Measurements from ENCODE around the gene KLHL9. TPM values are rescaled to one million over a fixed set of nuclear protein-coding genes. Genes with fewer than 3 reads are reported as not detected.
"Not testable (repeated sequence)": the region's sequence is repeated elsewhere in the genome, so short reads cannot be mapped to it uniquely, and the experiment has no call there.

Gene KLHL9
- 10 to 100 TPM; 18.4 to 34.7 (median 25.9) TPM for total RNA-seq

DNA sequence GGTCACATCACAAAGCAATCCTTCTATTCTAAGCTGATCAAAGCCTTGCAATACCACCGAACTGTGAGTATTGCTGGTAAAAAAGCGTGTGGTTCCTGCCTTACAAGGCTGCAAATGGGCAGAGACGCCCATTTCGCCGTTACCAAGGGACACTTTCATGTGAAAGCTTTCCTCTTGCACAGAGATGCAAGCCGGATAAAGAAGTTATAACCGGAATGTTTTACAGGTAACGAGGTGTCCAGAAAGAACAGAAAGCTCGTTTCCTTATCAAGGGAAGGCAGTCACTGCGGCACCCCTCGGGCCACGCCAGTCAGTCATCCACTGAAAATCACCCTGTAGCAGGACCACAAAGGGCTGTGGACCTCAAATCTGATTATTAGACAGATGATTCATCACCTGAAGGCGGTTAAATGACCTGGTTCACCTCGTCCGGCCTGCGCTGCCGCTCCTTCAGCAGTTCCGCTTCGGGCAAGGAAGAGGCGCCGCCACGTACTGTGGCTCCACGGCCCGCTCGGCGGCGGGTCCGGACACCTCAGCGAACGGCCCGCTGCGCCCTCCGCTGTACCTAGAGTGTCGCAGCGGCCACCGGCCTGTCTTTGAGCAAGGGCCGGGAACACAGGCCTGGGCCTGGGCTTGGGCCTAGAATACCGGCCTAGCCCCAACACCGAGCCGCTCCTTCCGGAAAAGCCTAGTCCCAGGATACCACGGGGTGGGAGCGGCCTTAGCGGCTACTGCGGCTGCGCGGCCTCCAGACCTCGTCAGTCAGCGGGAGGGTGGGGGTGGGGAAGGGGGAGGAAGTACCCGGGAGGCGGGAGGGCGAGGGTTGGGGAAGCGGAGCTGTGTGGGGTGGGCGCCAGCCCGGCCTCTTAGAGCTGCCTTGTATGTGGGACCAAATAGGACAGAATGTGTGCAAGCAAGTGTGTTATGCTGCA lies at the start of gene KLHL9:
Gene KLHL9 (minus strand): TSS at position 704 of the 932 bp plus-strand sequence. CDS start 545 bp downstream, at position 159.
- Histone ChIP-seq H3K4me3 (peak within 1 kb of the TSS; percentile 83 to 96 (median 90)), H3K4me1 (peaks cover 3 to 19% of the 10 kb centered on the region in 2 donors), H3K9me3 (no peaks in the 10 kb centered on the region), H3K27me3 (no peaks in the 10 kb centered on the region), H3K27ac (peak within 1 kb of the TSS; percentile 98 to 99), H3K36me3 (no peaks in the 10 kb centered on the region)
- intact Hi-C loops (cut with DNase I; ENCODE audit: low total_unique reads), result no loop called here
- DNase-seq (ENCODE audit: low spot score in 2 of 2), result peak; percentile 82 to 89
- TF ChIP-seq POLR2A (IDR thresholded peaks at IDR 0.05) (peak; percentile 52), POLR2AphosphoS5 (IDR thresholded peaks at IDR 0.05) (peak; percentile 79 to 91 (median 84))
- TF ChIP-seq, protein P1, sequence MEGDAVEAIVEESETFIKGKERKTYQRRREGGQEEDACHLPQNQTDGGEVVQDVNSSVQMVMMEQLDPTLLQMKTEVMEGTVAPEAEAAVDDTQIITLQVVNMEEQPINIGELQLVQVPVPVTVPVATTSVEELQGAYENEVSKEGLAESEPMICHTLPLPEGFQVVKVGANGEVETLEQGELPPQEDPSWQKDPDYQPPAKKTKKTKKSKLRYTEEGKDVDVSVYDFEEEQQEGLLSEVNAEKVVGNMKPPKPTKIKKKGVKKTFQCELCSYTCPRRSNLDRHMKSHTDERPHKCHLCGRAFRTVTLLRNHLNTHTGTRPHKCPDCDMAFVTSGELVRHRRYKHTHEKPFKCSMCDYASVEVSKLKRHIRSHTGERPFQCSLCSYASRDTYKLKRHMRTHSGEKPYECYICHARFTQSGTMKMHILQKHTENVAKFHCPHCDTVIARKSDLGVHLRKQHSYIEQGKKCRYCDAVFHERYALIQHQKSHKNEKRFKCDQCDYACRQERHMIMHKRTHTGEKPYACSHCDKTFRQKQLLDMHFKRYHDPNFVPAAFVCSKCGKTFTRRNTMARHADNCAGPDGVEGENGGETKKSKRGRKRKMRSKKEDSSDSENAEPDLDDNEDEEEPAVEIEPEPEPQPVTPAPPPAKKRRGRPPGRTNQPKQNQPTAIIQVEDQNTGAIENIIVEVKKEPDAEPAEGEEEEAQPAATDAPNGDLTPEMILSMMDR (IDR thresholded peaks at IDR 0.05), result no peak

DNA sequence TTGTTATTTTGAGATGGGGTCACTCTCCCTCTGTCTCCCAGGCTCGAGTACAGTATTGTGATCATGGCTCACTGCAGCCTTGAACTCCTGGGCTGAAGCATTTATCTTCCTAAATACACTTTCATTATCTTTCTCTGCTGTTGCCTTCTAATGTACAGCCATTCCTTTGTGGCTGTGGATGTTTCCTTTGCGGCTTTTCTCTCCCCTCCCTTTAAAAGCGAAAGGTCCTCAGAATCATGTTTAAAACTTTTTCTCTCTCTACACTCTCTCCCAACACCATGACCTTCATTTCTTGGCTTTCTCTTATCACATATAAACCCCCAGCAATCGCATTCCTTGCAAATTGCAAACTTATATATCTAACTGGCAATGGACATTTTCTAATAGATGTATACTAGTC lies 48.4 kb upstream of the KLHL9 start:
- Histone ChIP-seq H3K4me3 (no peak overlapping the region), H3K4me1 (no peaks in the 10 kb centered on the region), H3K36me3 (no peaks in the 10 kb centered on the region), H3K27me3 (peaks cover 0 to 11% of the 10 kb centered on the region in 2 donors), H3K27ac (no peak overlapping the region), H3K9me3 (no peaks in the 10 kb centered on the region)
- intact Hi-C loops (cut with DNase I; ENCODE audit: low total_unique reads), result loop anchor here (10.0 kb wide), 1 partner anchor 541 kb away; no protein-coding TSS in a partner anchor
- no peak for DNase-seq (ENCODE audit: low spot score in 2 of 2)
- TF ChIP-seq, protein P1 (IDR thresholded peaks at IDR 0.05), result no peak
- no peak for TF ChIP-seq POLR2AphosphoS5 (IDR thresholded peaks at IDR 0.05)
- TF ChIP-seq POLR2A (IDR thresholded peaks at IDR 0.05), result no peak

DNA sequence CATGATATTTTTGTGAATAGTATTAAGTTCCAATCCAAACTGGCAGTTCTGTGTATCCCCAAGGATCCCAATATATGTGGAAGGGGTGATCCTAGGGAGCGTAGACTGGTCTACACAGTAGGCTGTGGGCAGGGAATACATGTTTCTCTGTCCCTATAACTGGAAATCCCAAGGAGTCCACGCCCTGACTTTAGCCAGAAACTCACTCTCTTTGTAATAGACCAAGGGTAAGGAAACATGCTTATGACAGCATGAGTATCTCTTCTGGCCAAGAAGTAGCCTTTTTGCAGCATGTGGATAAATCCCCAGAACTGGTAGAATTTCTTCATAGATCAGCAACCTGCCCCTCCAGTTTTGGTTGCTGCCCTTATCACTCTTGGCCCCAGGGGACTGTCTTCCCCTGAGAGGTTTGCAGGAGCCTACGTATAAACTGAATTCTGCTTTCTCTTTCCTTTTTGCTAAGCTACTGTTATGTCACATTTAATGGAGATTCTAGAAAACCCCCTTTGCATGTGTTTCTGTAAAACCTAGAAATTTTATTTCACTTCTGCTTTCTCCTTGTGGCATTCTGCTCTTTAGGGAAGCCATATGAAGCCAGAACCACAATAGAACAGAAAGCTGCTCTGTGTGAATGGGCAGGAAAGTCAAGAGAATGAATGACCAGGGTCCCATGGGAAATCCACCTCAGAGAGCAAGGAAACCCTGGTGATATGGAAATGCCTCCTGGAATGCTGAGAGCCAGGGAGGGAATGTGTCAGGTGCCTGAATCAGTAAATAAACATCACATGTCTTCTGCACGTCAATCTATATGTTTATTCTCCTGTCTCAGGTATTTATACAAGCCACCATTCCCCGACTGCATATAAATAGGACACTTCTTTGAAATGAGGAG lies 46.5 kb upstream of the KLHL9 start:
- TF ChIP-seq POLR2A (IDR thresholded peaks at IDR 0.05) (no peak), POLR2AphosphoS5 (IDR thresholded peaks at IDR 0.05) (no peak)
- TF ChIP-seq, protein P1 (IDR thresholded peaks at IDR 0.05), result no peak
- DNase-seq (ENCODE audit: low spot score in 2 of 2), result no peak
- Histone ChIP-seq H3K27me3 (peaks cover 0 to 7% of the 10 kb centered on the region in 2 donors), H3K27ac (no peak overlapping the region), H3K9me3 (no peaks in the 10 kb centered on the region), H3K4me1 (no peaks in the 10 kb centered on the region), H3K36me3 (no peaks in the 10 kb centered on the region), H3K4me3 (no peak overlapping the region)
- intact Hi-C loops (cut with DNase I; ENCODE audit: low total_unique reads), result loop anchor here (10.0 kb wide), 1 partner anchor 543 kb away; no protein-coding TSS in a partner anchor

- H3K27ac ChIP-seq; H3K36me3 ChIP-seq; H3K27me3 ChIP-seq; H3K4me3 ChIP-seq; DNase-seq (ENCODE audit: low spot score in 2 of 2); H3K9me3 ChIP-seq; H3K4me1 ChIP-seq; intact Hi-C loops (cut with DNase I; ENCODE audit: low total_unique reads): not testable (repeated sequence)
These were observed 36.3 kb upstream of the KLHL9 start for GRCh38 chr9:21371467-21371866.

- no peak within 1 kb of the TSS for H3K27ac ChIP-seq
These were observed 32.8 kb upstream of the KLHL9 start, which contains the start of gene IFNA13 for GRCh38 chr9:21367957-21368356. Gene IFNA13, minus strand, starts transcription at chr9:21368057. Its CDS starts 47 bp downstream, at chr9:21368010.

GRCh38 chr9:21367169-21367568 lies 32.0 kb upstream of the KLHL9 start:
- H3K36me3 ChIP-seq; H3K27me3 ChIP-seq; intact Hi-C loops (cut with DNase I; ENCODE audit: low total_unique reads); H3K4me3 ChIP-seq; DNase-seq (ENCODE audit: low spot score in 2 of 2); H3K4me1 ChIP-seq; H3K9me3 ChIP-seq; H3K27ac ChIP-seq: not testable (repeated sequence)

More at GRCh38 chr9:21367957-21368356, 32.8 kb upstream of the KLHL9 start, which contains the start of gene IFNA13:
- H3K36me3 ChIP-seq, result no peaks in the 10 kb centered on the region
- intact Hi-C loops (cut with DNase I; ENCODE audit: low total_unique reads), result loop anchor here (2.0 kb wide), 1 partner anchor 51 kb away; no protein-coding TSS in a partner anchor
- no peak for DNase-seq (ENCODE audit: low spot score in 2 of 2)
- H3K4me3 ChIP-seq, result no peak within 1 kb of the TSS
- H3K4me1 ChIP-seq, result no peaks in the 10 kb centered on the region
- H3K27me3 ChIP-seq, result no peaks in the 10 kb centered on the region
- no peak for TF ChIP-seq POLR2A (IDR thresholded peaks at IDR 0.05)
- TF ChIP-seq, protein P1 (IDR thresholded peaks at IDR 0.05), result no peak
- no peak for TF ChIP-seq POLR2AphosphoS5 (IDR thresholded peaks at IDR 0.05)
- H3K9me3 ChIP-seq, result no peaks in the 10 kb centered on the region
